IPS-18c (cell line): ENCODE measurements around the gene RPS6KA2.
"Not testable (repeated sequence)": the region's sequence is repeated elsewhere in the genome, so short reads cannot be mapped to it uniquely, and the experiment has no call there.

Experiments
- H3K4me3 ChIP-seq: 2 replicates; pipeline ENCODE4 v1.7.0; 2013; ENCODE audit warnings: low read depth, mild to moderate bottlenecking, low read length, moderate library complexity; ENCODE audit not compliant: insufficient read depth
- H3K9me3 ChIP-seq: one replicate; pipeline ENCODE4 v1.6.1; 2013; ENCODE audit warnings: mild to moderate bottlenecking, low read length, moderate library complexity; ENCODE audit not compliant: control insufficient read depth, insufficient read depth

RPS6KA2 gene

GRCh38 chr6:166377721-166378120 is 249.3 kb downstream of the RPS6KA2 start:
- Histone ChIP-seq H3K9me3 (no peaks in the 10 kb centered on the region), H3K4me3 (no peak overlapping the region)

GRCh38 chr6:166375013-166375412 is 252.0 kb downstream of the RPS6KA2 start:
- no peak overlapping the region for H3K4me3 ChIP-seq
- H3K9me3 ChIP-seq = no peaks in the 10 kb centered on the region

GRCh38 chr6:166370489-166370888 is 256.6 kb downstream of the RPS6KA2 start:
- Histone ChIP-seq H3K4me3 (no peak overlapping the region), H3K9me3 (no peaks in the 10 kb centered on the region)

- Histone ChIP-seq H3K9me3 (no peaks in the 10 kb centered on the region), H3K4me3 (no peak overlapping the region)
Observed at GRCh38 chr6:166369782-166370181, 257.3 kb downstream of the RPS6KA2 start.

- Histone ChIP-seq H3K9me3 (no peaks in the 10 kb centered on the region), H3K4me3 (no peak overlapping the region)
Observed at GRCh38 chr6:166366921-166367320, 260.1 kb downstream of the RPS6KA2 start.

- H3K9me3 ChIP-seq = no peaks in the 10 kb centered on the region
- H3K4me3 ChIP-seq = no peak overlapping the region; the same call in 1 of the 2 replicates
Observed at GRCh38 chr6:166365806-166366205, 261.2 kb downstream of the RPS6KA2 start.

GRCh38 chr6:166365221-166365620 is 261.8 kb downstream of the RPS6KA2 start:
- Histone ChIP-seq H3K9me3 (no peaks in the 10 kb centered on the region), H3K4me3 (no peak overlapping the region)

GRCh38 chr6:166364456-166364855 is 262.6 kb downstream of the RPS6KA2 start:
- H3K4me3 ChIP-seq = no peak overlapping the region
- no peaks in the 10 kb centered on the region for H3K9me3 ChIP-seq

GRCh38 chr6:166362427-166362826 is 264.6 kb downstream of the RPS6KA2 start:
- not testable (repeated sequence) for H3K9me3 ChIP-seq, H3K4me3 ChIP-seq

GRCh38 chr6:166361077-166361429 is 266.0 kb downstream of the RPS6KA2 start:
- Histone ChIP-seq H3K9me3 (no peaks in the 10 kb centered on the region), H3K4me3 (no peak overlapping the region)

- Histone ChIP-seq H3K4me3 (no peak overlapping the region), H3K9me3 (no peaks in the 10 kb centered on the region)
Observed at GRCh38 chr6:166360243-166361076, 266.6 kb downstream of the RPS6KA2 start.
